ENCODE data around the gene GPR108. TPM values are rescaled to one million over a fixed set of nuclear protein-coding genes. Genes with fewer than 3 reads are reported as not detected.
"Not testable (repeated sequence)": the region's sequence is repeated elsewhere in the genome, so short reads cannot be mapped to it uniquely, and the experiment has no call there.

Gene GPR108
- total and polyA plus RNA-seq, 4 donors, result 17.2 to 34.2 (median 30.5) TPM

GRCh38 chr19:6751189-6751588, 13.8 kb upstream of the GPR108 start:
- no peak overlapping the region for H3K27ac ChIP-seq (ENCODE audit: low read depth in 1 of 2, low read length in 2 of 2)
- no peaks in the 10 kb centered on the region for H3K27me3 ChIP-seq (ENCODE audit: control insufficient read depth in 4 of 4, insufficient read depth in 4 of 4, low read length in 3 of 4)
- peaks cover 0 to 7% (median 1%) of the 10 kb centered on the region in 4 donors for H3K36me3 ChIP-seq (ENCODE audit: control insufficient read depth in 4 of 4, insufficient read depth in 3 of 4, low read depth in 1 of 4, low read length in 3 of 4)
- no peak overlapping the region for H3K4me3 ChIP-seq (ENCODE audit: low read depth in 1 of 3, low read length in 3 of 3)
- WGBS, result 97% methylated on average over 16 of the region's 16 CpGs
- peaks cover 0 to 27% (median 13%) of the 10 kb centered on the region in 4 donors for H3K4me1 ChIP-seq (ENCODE audit: control insufficient read depth in 4 of 4, insufficient read depth in 4 of 4, low read length in 3 of 4)
- TF ChIP-seq RXRA (IDR thresholded peaks at IDR 0.05), result no peak
- no peak for TF ChIP-seq CTCF (IDR thresholded peaks at IDR 0.05; ENCODE audit: low read depth, low read length, missing input control)
- no peak for TF ChIP-seq MAX (IDR thresholded peaks at IDR 0.05)
- TF ChIP-seq JUND (IDR thresholded peaks at IDR 0.05), result no peak
- no peak for TF ChIP-seq SP1 (IDR thresholded peaks at IDR 0.05)
- TF ChIP-seq NR2F2 (IDR thresholded peaks at IDR 0.05), result no peak
- no peak for TF ChIP-seq REST (IDR thresholded peaks at IDR 0.05)
- TF ChIP-seq FOXA2 (IDR thresholded peaks at IDR 0.05), result no peak
- no peak for TF ChIP-seq TAF1 (conservative IDR thresholded peaks at IDR 0.05)
- no peak for TF ChIP-seq ATF3 (IDR thresholded peaks at IDR 0.05)
- no peak for TF ChIP-seq HNF4A (conservative IDR thresholded peaks at IDR 0.05)
- H3K9ac ChIP-seq (ENCODE audit: low read depth in 1 of 2, low read length in 2 of 2), result no peak overlapping the region
- DNase-seq (ENCODE audit: low spot score), result no peak
- no peaks in the 10 kb centered on the region for H3K9me3 ChIP-seq (ENCODE audit: control insufficient read depth in 4 of 4, low read length in 3 of 4)

- DNase-seq (ENCODE audit: low spot score), result no peak
- Histone ChIP-seq H3K27me3 (ENCODE audit: control insufficient read depth in 4 of 4, insufficient read depth in 4 of 4, low read length in 3 of 4) (no peaks in the 10 kb centered on the region), H3K9ac (ENCODE audit: low read depth in 1 of 2, low read length in 2 of 2) (no peak overlapping the region), H3K4me1 (ENCODE audit: control insufficient read depth in 4 of 4, insufficient read depth in 4 of 4, low read length in 3 of 4) (peaks cover 0 to 27% (median 13%) of the 10 kb centered on the region in 4 donors), H3K36me3 (ENCODE audit: control insufficient read depth in 4 of 4, insufficient read depth in 3 of 4, low read depth in 1 of 4, low read length in 3 of 4) (peaks cover 0 to 5% (median 2%) of the 10 kb centered on the region in 4 donors), H3K9me3 (ENCODE audit: control insufficient read depth in 4 of 4, low read length in 3 of 4) (no peaks in the 10 kb centered on the region), H3K4me3 (ENCODE audit: low read depth in 1 of 3, low read length in 3 of 3) (no peak overlapping the region), H3K27ac (ENCODE audit: low read depth in 1 of 2, low read length in 2 of 2) (no peak overlapping the region)
- TF ChIP-seq REST (IDR thresholded peaks at IDR 0.05), result no peak
- no peak for TF ChIP-seq HNF4A (conservative IDR thresholded peaks at IDR 0.05)
- TF ChIP-seq FOXA1 (IDR thresholded peaks at IDR 0.05), result no peak
- no peak for TF ChIP-seq JUND (IDR thresholded peaks at IDR 0.05)
- TF ChIP-seq NR2F2 (IDR thresholded peaks at IDR 0.05), result no peak
- TF ChIP-seq RXRA (IDR thresholded peaks at IDR 0.05), result no peak
- TF ChIP-seq FOXA2 (IDR thresholded peaks at IDR 0.05), result no peak
- no peak for TF ChIP-seq YY1 (IDR thresholded peaks at IDR 0.05)
- no peak for TF ChIP-seq ZBTB33 (IDR thresholded peaks at IDR 0.05)
- TF ChIP-seq ATF3 (IDR thresholded peaks at IDR 0.05), result no peak
- WGBS, result 84% methylated on average over 20 of the region's 20 CpGs
Observed at GRCh38 chr19:6750062-6750461, 12.7 kb upstream of the GPR108 start.

- not testable (repeated sequence) for H3K9me3 ChIP-seq (ENCODE audit: control insufficient read depth in 4 of 4, low read length in 3 of 4); H3K27me3 ChIP-seq (ENCODE audit: control insufficient read depth in 4 of 4, insufficient read depth in 4 of 4, low read length in 3 of 4); H3K27ac ChIP-seq (ENCODE audit: low read depth in 1 of 2, low read length in 2 of 2); DNase-seq (ENCODE audit: low spot score); H3K4me3 ChIP-seq (ENCODE audit: low read depth in 1 of 3, low read length in 3 of 3); H3K9ac ChIP-seq (ENCODE audit: low read depth in 1 of 2, low read length in 2 of 2); H3K36me3 ChIP-seq (ENCODE audit: control insufficient read depth in 4 of 4, insufficient read depth in 3 of 4, low read depth in 1 of 4, low read length in 3 of 4)
- WGBS, result 80% methylated on average over 10 of the region's 10 CpGs
- peaks cover 0 to 25% (median 10%) of the 10 kb centered on the region in 4 donors for H3K4me1 ChIP-seq (ENCODE audit: control insufficient read depth in 4 of 4, insufficient read depth in 4 of 4, low read length in 3 of 4)
Observed at GRCh38 chr19:6748543-6748942, 11.2 kb upstream of the GPR108 start.
